T-helper 2 cell treated with Interferon-gamma antibody and Interleukin-4, amounts not matched to agents 5 μg/mL and 100 μg/mL, for 36 hours (primary cell): Measurements from ENCODE around the gene JUP.

Experiments
- DNase-seq: peaks from one replicate; pipeline ENCODE4 v3.0.0; 2021; ENCODE audit warnings: low spot score
- H3K27ac Mint-ChIP-seq: one replicate; pipeline ENCODE4 v1.8.0; 2021; ENCODE audit warnings: mild to moderate bottlenecking, mixed read lengths
- H3K27me3 Mint-ChIP-seq: one replicate; pipeline ENCODE4 v1.8.0; 2021; ENCODE audit warnings: low read depth, mixed read lengths
- H3K36me3 Mint-ChIP-seq: one replicate; pipeline ENCODE4 v1.8.0; 2021; ENCODE audit warnings: low read depth, mixed read lengths
- H3K4me1 Mint-ChIP-seq: one replicate; pipeline ENCODE4 v1.8.0; 2021; ENCODE audit warnings: low read depth, mixed read lengths
- H3K4me3 Mint-ChIP-seq: one replicate; pipeline ENCODE4 v1.8.0; 2022; ENCODE audit warnings: mild to moderate bottlenecking, moderate library complexity, mixed read lengths
- H3K9me3 Mint-ChIP-seq: one replicate; pipeline ENCODE4 v1.8.0; 2021; ENCODE audit warnings: mixed read lengths

The JUP gene

DNA sequence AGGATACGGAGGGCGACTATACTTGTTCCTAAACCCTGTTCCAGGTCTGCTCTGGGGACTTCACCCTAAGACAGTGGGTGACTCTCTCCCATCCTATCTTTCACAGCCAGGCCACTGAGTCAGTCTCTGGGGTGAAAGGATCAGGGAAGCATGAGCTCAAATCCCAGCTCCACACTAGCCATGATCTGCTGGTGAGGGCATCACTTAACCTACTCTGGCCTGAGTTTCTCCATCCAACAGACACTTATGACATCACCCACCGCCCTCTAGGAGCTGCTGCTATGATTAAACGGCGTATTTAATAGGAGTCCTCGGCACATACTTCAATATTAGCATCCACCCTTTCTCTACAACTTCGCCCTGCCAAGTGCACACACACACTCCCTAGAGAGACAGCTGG, 64.3 kb downstream of the JUP start:
- Mint-ChIP-seq H3K27me3 (no peaks in the 10 kb centered on the region), H3K36me3 (no peaks in the 10 kb centered on the region), H3K4me1 (no peaks in the 10 kb centered on the region), H3K27ac (no peak overlapping the region), H3K4me3 (no peak overlapping the region), H3K9me3 (no peaks in the 10 kb centered on the region)
- no peak for DNase-seq

- Mint-ChIP-seq H3K27ac (no peak overlapping the region), H3K4me3 (no peak overlapping the region), H3K9me3 (no peaks in the 10 kb centered on the region), H3K27me3 (no peaks in the 10 kb centered on the region), H3K4me1 (no peaks in the 10 kb centered on the region), H3K36me3 (no peaks in the 10 kb centered on the region)
- DNase-seq: no peak
Measured at GRCh38 chr17:41718287-41718645, 68.2 kb downstream of the JUP start.

- no peaks in the 10 kb centered on the region for H3K9me3 Mint-ChIP-seq
- no peak overlapping the region for H3K27ac Mint-ChIP-seq
- H3K4me3 Mint-ChIP-seq: no peak overlapping the region
- no peaks in the 10 kb centered on the region for H3K27me3 Mint-ChIP-seq
- H3K4me1 Mint-ChIP-seq: no peaks in the 10 kb centered on the region
- DNase-seq: no peak
- no peaks in the 10 kb centered on the region for H3K36me3 Mint-ChIP-seq
Measured at GRCh38 chr17:41717408-41718286, 68.9 kb downstream of the JUP start.

DNA sequence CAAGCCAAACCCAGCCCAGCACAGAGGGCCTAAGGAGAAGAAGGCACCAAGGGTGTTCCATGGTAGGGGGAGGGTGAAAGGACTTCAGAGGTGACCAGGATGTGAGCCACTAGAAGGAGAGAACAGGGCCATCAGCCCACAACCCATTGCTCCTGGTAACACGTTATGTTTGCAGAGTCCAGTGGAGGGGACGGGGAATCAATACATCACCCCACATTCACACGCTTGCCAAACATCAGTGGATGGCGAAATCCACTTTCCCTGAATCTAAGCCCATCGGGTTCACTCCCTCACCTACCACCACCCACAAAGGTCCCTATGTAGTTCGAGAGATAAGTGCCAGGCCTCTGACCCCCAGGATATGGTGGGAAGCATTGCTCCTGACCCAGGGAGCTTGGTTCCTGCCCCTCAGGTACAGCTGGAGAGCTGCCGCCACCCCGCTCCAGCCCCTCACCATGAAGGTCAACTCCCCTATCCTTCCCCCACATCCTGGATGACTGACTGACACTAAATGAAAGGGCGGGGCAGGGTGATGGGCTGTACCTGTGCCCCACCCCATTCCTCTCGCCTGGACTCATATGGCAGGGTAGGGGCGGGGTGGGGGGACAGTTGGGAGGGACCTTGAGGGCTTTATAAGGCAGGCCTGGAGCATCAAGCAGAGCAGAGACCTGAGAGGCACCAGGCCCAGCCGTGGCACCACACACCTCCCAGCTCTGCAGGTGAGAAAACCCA, 74.7 kb downstream of the JUP start, which contains the start of gene GAST:
GAST (plus strand) TSS at position 663 of the 732 bp plus-strand sequence. CDS start 3,106 bp downstream, outside the sequence.
- Mint-ChIP-seq H3K36me3 (no peaks in the 10 kb centered on the region), H3K4me3 (no peak within 1 kb of the TSS), H3K4me1 (peaks cover 4% of the 10 kb centered on the region), H3K9me3 (no peaks in the 10 kb centered on the region), H3K27ac (no peak within 1 kb of the TSS), H3K27me3 (peaks cover 8% of the 10 kb centered on the region)
- DNase-seq: no peak

GRCh38 chr17:41710472-41711090, 75.9 kb downstream of the JUP start:
- Mint-ChIP-seq H3K4me3 (no peak overlapping the region), H3K9me3 (no peaks in the 10 kb centered on the region)

DNA sequence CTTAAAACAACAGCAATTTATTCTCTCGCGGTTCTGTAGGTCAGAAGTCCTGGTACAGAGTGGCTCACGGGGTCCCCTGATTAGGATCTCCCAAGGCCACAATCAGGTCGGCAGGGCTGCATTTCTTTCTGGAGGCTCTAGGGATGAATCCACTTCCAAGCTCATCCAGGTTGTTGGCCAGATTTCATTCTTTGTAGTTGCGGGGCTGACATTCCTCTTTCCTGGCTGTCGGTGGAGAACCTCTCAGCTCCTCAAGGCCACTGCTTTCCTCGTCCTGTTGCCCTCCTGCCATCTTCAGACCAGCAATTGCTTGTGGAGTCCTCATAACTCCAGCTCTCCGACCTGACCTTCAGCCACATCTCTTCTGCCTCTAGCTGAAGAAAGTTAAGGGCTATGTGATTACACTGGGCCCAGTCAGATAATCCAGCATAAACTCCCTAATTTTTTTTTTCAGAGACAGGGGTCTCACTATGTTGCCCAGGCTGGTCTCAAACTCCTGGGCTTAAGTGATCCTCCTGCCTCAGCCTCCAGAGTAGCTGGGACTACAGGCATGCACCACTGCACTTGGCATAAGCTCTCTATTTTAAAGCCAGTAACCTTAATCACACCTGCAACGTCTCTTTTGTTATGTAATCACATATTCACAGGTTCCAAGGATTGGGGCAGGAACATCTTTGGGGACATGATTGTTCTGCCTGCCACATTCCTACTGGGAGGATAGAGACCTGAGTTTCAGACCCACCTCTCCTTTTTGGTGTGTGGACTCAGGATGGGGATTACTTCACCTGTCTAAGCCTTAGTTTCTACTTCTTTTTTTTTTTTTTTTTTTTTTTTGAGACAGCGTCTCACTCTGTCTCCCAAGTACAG, 78.5 kb downstream of the JUP start:
- Mint-ChIP-seq H3K27me3 (peaks cover 10% of the 10 kb centered on the region), H3K36me3 (no peaks in the 10 kb centered on the region), H3K9me3 (no peaks in the 10 kb centered on the region), H3K4me1 (peaks cover 4% of the 10 kb centered on the region), H3K4me3 (no peak overlapping the region), H3K27ac (no peak overlapping the region)
- DNase-seq: no peak

More at GRCh38 chr17:41710472-41711090, 75.9 kb downstream of the JUP start:
- DNase-seq: no peak
- H3K27me3 Mint-ChIP-seq: peaks cover 8% of the 10 kb centered on the region
- no peaks in the 10 kb centered on the region for H3K36me3 Mint-ChIP-seq
- H3K27ac Mint-ChIP-seq: no peak overlapping the region
- peaks cover 4% of the 10 kb centered on the region for H3K4me1 Mint-ChIP-seq

GRCh38 chr17:41705271-41705991, 81.1 kb downstream of the JUP start:
- no peak for DNase-seq
- Mint-ChIP-seq H3K4me3 (no peak overlapping the region), H3K27ac (no peak overlapping the region), H3K27me3 (peaks cover 16% of the 10 kb centered on the region), H3K36me3 (no peaks in the 10 kb centered on the region), H3K4me1 (peaks cover 2% of the 10 kb centered on the region), H3K9me3 (no peaks in the 10 kb centered on the region)
